Motor neuron (in vitro differentiated cells): ENCODE measurements around the gene COX4I2. TPM values are rescaled to one million over a fixed set of nuclear protein-coding genes. Genes with fewer than 3 reads are reported as not detected.
"Not testable (repeated sequence)": the region's sequence is repeated elsewhere in the genome, so short reads cannot be mapped to it uniquely, and the experiment has no call there.

ENCODE experiments used
- ATAC-seq, 8 experiments: fragments of 200-7000 bp; cut with Tn5 transposase; replicated peaks in 6 of 8; 2 replicates each; pipeline ENCODE4 v1.8.0; 2021; ENCODE audit warnings: mild to moderate bottlenecking in 8 of 8, moderate library complexity in 8 of 8
- H3K27ac ChIP-seq, 2 donors: fragments of 250-450 bp; sonication (Bioruptor Pico); 2 replicates each; pipeline ENCODE4 v1.9.0; 2021; ENCODE audit warnings: antibody characterized with exemption in 2 of 2, mild to moderate bottlenecking in 2 of 2, moderate library complexity in 1 of 2
- H3K4me1 ChIP-seq, 2 donors: fragments of 250-450 bp; sonication (Bioruptor Pico); replicated peaks in 1 of 2; 2 replicates each; pipeline ENCODE4 v1.6.1; 2021; ENCODE audit warnings: antibody characterized with exemption in 2 of 2, mild to moderate bottlenecking in 2 of 2, moderate library complexity in 1 of 2
- H3K4me3 ChIP-seq, 5 donors: fragments of 250-450 bp; sonication (Bioruptor Pico); 2 replicates each; pipeline ENCODE4 v1.9.0; 2021; ENCODE audit warnings: antibody characterized with exemption in 5 of 5, mild to moderate bottlenecking in 5 of 5, moderate library complexity in 4 of 5
- WGBS, 10 experiments: fragments of 450-650 bp; shearing (Covaris generic); methylation state at CpG; one replicate each; pipeline ENCODE4 v1.0.0; 2022; 5-methylcytosine and 5-hydroxymethylcytosine counted together
- in situ Hi-C, 9 experiments: fragments of 400-800 bp; cut with MboI; loops; one replicate each; pipeline ENCODE4 v1.15.0; 2021; ENCODE audit warnings: low sequenced_read_pairs in 9 of 9, low pct_unique_long_range_greater_than_20kb in 2 of 9; ENCODE audit not compliant: unreplicated experiment in 9 of 9
- total RNA-seq, 8 experiments: library from RNA; unstranded; fragments of 300-600 nt; gene quantifications; 2 replicates each; pipeline versions ENCODE4 v1.2.3 to v1.2.4, GENCODE V29; 2022

Gene COX4I2
- total RNA-seq, 8 experiments from 2014 or later = not detected

DNA sequence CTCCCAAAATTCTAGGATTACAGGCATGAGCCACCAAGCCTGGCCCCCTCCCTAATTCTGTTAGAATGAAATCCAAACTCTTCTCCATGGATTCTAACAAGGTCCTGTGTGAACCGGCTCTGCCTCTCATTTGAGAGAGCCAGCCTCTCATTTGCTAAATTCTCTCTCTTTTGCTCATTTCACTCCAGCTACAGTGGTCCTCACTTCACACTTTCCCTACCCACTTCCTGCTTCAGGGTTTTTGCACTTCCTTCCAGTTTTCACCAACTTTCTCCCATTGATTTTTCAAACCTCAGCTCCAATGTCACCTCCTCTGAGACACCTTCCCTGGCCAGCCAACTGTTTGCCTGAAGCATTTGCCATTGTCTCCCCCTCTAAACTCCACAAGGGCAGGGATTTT is 5.1 kb downstream of the COX4I2 start:
- no peak overlapping the region for H3K27ac ChIP-seq
- no peak for ATAC-seq
- in situ Hi-C loops = no loop called here
- peaks cover 6 to 8% of the 10 kb centered on the region in 2 donors for H3K4me1 ChIP-seq
- WGBS, 10 experiments = 80 to 100% methylated on average over 1 of the region's 1 CpG; no CpG with 5 or more reads in 8 of the 10 experiments
- H3K4me3 ChIP-seq = no peak overlapping the region

DNA sequence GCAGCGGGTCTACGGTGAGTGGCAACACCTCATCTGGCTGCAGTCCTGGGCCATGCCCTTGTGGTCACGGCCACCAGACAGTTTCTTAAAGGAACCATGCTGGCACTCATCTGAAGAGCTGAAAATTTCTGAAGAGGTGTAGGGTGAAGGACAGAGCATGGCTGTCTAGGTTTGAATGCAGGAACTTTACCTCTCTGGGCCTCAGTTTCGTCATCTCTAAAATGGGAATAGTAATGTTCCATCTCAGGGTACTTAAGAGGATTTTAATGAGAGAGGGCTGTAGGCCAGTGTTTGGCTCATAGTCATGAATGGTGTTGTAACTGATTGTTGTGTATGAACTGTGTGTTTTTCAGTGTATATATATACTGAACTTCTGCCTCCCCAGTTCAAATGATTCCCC is 5.8 kb downstream of the COX4I2 start:
- 80 to 100% (median 85%) methylated on average over 1 to 2 of the region's 4 CpGs; no CpG with 5 or more reads in 4 of the 10 experiments for WGBS, 10 experiments
- in situ Hi-C loops = no loop called here
- Histone ChIP-seq H3K4me1 (peaks cover 0 to 1% of the 10 kb centered on the region in 2 donors), H3K4me3 (no peak overlapping the region), H3K27ac (no peak overlapping the region)
- no peak for ATAC-seq

DNA sequence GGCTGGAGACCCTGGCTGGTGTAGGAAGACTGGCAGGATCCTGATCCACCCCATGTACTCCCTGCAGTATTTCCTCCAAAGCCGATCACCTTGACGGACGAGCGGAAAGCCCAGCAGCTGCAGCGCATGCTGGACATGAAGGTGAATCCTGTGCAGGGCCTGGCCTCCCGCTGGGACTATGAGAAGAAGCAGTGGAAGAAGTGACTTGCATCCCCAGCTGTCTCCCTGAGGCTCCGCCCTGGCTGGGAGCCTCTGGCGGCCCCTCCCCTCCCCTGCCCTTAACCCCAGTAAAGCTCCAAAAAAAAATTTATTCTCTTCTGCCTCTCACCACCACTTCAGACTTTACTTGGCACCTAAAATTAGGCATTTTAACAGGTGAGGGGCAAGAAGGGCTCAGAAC is 7.0 kb downstream of the COX4I2 start:
- in situ Hi-C loops = no loop called here
- Histone ChIP-seq H3K27ac (no peak overlapping the region), H3K4me3 (no peak overlapping the region), H3K4me1 (no peaks in the 10 kb centered on the region)
- WGBS, 10 experiments = 0 to 86% (median 75%) methylated on average over 1 to 8 of the region's 8 CpGs; no CpG with 5 or more reads in 3 of the 10 experiments
- ATAC-seq = peak in 4 of 8 experiments; percentile 16 to 88 (median 78)

DNA sequence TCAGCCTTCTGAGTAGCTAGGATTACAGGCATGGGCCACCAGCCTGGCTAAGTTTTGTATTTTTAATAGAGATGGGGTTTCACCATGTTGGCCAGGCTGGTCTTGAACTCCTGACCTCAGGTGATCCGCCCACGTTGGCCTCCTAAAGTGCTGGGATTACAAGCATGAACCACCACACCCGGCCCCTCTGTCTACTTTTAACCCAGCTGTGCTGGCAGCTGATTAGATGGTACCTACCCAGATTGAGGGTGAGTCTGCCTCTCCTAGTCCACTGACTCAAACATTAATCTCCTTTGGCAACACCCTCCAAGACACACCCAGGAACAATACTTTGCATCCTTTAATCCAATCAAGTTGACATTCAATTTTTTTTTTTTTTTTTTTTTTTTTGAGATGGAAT is 10.4 kb downstream of the COX4I2 start:
- H3K27ac ChIP-seq, H3K4me3 ChIP-seq, in situ Hi-C loops, H3K4me1 ChIP-seq: not testable (repeated sequence)
- WGBS, 10 experiments = 29 to 83% (median 78%) methylated on average over 1 to 3 of the region's 3 CpGs; no CpG with 5 or more reads in 3 of the 10 experiments
- peak in 1 of 8 experiments; percentile 6 for ATAC-seq

DNA sequence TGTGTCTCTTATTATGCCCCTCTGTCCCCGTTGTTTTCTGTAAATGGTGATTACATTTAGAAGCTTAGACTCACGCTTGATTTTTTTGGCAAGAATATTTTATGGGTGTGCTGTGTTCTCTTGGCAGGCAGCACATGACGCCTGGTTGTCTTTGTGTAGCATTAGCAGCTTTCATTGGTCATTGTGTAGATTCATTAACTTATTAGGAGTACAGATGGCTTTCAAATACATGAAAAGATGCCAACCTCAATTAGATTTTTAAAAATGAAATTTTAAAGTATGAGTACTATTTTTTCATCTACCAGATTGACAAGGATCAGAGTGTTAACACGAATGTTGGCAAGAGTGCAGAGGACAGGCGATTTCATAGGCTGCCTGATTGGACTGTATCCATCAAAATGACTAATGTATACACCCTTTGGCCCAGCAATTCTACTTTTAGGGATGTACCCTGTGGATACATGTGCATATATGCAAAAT is 15.2 kb downstream of the COX4I2 start:
- no peak overlapping the region for H3K27ac ChIP-seq
- WGBS, 10 experiments = 0 to 68% (median 51%) methylated on average over 1 to 5 of the region's 5 CpGs; no CpG with 5 or more reads in 1 of the 10 experiments
- H3K4me3 ChIP-seq = no peak overlapping the region
- peaks cover 0 to 2% of the 10 kb centered on the region in 2 donors for H3K4me1 ChIP-seq
- in situ Hi-C loops = no loop called here
- ATAC-seq = peak in 3 of 8 experiments; percentile 85 to 92 (median 89)

DNA sequence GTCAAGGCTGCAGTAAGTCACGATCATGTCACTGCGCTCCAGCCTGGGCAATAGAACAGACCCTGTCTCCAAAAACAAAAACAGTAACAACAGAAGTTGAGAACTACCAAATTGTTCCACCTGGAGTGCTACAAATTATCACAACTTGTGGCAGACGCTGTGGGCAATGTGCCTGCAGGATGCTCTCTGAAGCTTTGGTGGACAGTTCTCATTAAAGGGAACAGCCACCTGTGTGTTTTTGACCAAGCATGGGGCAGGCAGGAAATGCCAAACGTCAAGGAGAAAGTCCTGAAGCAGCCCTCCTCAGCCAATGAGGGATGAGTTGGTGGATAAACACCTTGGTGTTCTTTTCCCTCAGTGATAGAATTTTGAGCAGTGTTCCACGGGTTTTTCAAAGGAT is 15.8 kb downstream of the COX4I2 start:
- in situ Hi-C loops = no loop called here
- WGBS, 10 experiments = 0 to 100% (median 32%) methylated on average over 1 to 5 of the region's 5 CpGs; no CpG with 5 or more reads in 3 of the 10 experiments
- no peak for ATAC-seq

DNA sequence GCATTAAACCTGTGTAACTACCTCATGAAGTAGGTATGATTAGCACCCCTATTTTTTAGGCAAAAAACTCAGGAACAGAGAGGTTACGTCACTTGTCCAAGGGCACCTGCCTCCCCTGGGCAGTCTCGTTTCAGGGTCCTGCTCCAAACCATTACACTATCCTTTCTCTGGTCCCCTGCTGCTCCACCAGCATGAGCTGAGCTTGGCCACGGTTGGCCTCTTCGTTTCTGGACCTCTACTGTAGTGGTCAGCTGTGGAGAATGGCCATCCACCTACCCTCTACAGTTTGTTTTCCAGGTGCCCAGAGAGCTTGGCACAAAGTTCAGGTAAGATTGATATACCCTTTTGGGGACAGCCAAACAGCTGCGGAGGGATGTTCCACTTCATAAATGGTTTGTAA is 16.8 kb downstream of the COX4I2 start:
- no peak overlapping the region for H3K4me3 ChIP-seq
- H3K4me1 ChIP-seq = peaks cover 0 to 2% of the 10 kb centered on the region in 2 donors
- 59 to 100% (median 80%) methylated on average over 1 to 5 of the region's 5 CpGs; no CpG with 5 or more reads in 1 of the 10 experiments for WGBS, 10 experiments
- no peak for ATAC-seq
- in situ Hi-C loops = no loop called here
- no peak overlapping the region for H3K27ac ChIP-seq

More for the DNA sequence above, 15.8 kb downstream of the COX4I2 start:
- H3K4me3 ChIP-seq = no peak overlapping the region
- H3K27ac ChIP-seq = no peak overlapping the region
- peaks cover 0 to 2% of the 10 kb centered on the region in 2 donors for H3K4me1 ChIP-seq

DNA sequence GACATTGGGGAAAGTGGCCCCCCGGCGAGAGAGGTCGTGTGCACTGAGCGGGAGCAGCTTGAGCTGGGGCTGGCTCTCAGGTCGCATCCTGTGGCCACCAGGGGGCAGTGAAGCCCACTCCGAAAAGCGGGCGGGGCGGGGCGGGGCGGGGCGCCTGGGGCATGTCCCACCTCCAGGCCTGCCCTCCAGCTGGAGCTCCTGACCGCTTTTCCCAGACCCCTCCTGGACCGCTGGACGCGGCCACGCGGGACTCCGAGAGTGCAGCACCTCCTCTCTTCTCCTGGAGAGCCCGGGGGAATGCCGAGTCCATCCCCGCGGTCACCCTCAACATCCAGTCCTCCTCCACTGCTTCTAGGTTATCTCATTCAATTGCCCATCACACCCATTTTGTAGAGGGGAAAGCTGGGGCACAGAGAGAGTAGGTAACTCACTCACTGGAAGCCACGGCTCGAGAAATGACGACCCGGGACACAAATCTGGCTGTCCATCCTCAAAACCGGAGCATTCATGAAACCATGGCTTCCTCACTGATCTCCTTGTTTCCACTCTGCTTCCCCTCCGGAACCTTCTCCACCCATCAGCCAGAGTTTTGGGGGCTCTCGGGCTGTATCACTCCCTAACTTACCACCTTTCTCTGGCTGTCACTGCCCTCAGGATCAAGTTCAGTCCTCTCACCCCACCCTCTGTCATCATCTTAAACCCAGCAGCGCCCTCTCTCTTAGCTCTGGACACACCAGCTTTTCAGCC is 24.1 kb downstream of the COX4I2 start:
- in situ Hi-C loops = loop anchor here in 1 of 9 experiments (10.0 kb wide), 1 partner anchor 63 kb away; the partner anchor contains the start of gene BCL2L1
- ATAC-seq = peak; percentile 63 to 86 (median 74)
- peaks cover 2 to 22% of the 10 kb centered on the region in 2 donors for H3K4me1 ChIP-seq
- 0 to 80% (median 20%) methylated on average over 1 to 16 of the region's 31 CpGs; no CpG with 5 or more reads in 3 of the 10 experiments for WGBS, 10 experiments
- peak overlapping the region; percentile 10 to 27 (median 21) for H3K4me3 ChIP-seq
- H3K27ac ChIP-seq = no peak overlapping the region

DNA sequence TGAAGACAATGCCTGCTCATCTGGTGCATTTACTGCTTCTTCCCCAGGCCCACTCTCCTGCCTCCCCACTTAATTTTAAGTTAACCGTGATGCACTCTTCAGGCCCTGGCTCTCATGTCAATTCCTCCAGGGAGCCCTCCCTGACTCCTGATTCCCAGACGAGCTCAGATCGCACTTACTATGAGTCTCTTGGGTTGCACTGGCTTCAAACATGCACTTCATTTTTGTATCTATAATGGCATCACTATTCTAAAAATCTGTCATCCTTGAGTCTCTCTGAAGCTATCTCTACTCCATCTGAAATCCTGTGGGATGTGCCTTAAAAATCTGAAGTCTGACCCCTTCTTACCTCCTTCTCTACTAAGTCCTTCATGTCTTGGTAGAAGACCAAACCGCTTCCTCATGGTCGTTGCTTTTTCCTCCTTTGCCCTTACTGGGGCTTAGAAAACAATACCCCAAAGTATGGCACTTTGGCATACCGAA is 24.7 kb downstream of the COX4I2 start:
- Histone ChIP-seq H3K27ac (no peak overlapping the region), H3K4me1 (peaks cover 2 to 22% of the 10 kb centered on the region in 2 donors), H3K4me3 (no peak overlapping the region)
- 50 to 100% (median 71%) methylated on average over 1 to 5 of the region's 6 CpGs; no CpG with 5 or more reads in 1 of the 10 experiments for WGBS, 10 experiments
- no peak for ATAC-seq
- in situ Hi-C loops = loop anchor here in 1 of 9 experiments (10.0 kb wide), 1 partner anchor 62 kb away; the partner anchor contains the start of gene BCL2L1

DNA sequence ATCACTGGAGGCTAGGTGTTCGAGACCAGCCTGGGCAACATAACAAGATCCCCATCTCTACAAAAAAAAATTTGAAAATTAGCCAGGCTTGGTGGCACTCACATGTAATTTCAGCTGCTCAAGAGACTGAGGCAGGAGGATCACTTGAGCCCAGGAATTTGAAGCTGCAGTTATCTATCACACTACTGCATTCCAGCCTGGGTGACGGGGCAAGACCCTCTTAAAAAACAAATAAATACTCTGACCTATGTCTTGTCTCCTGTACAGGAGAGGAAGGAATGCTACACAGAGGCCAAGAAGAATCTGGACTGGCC is 25.8 kb downstream of the COX4I2 start:
- ATAC-seq = no peak
- Histone ChIP-seq H3K4me1 (peaks cover 2 to 22% of the 10 kb centered on the region in 2 donors), H3K27ac (peak overlapping the region in 1 of 2 donors; percentile 2), H3K4me3 (no peak overlapping the region)
- in situ Hi-C loops = loop anchor here in 1 of 9 experiments (10.0 kb wide), 1 partner anchor 61 kb away; the partner anchor contains the start of gene BCL2L1
- WGBS, 10 experiments = 83 to 100% (median 100%) methylated on average over 1 to 2 of the region's 2 CpGs; no CpG with 5 or more reads in 5 of the 10 experiments

DNA sequence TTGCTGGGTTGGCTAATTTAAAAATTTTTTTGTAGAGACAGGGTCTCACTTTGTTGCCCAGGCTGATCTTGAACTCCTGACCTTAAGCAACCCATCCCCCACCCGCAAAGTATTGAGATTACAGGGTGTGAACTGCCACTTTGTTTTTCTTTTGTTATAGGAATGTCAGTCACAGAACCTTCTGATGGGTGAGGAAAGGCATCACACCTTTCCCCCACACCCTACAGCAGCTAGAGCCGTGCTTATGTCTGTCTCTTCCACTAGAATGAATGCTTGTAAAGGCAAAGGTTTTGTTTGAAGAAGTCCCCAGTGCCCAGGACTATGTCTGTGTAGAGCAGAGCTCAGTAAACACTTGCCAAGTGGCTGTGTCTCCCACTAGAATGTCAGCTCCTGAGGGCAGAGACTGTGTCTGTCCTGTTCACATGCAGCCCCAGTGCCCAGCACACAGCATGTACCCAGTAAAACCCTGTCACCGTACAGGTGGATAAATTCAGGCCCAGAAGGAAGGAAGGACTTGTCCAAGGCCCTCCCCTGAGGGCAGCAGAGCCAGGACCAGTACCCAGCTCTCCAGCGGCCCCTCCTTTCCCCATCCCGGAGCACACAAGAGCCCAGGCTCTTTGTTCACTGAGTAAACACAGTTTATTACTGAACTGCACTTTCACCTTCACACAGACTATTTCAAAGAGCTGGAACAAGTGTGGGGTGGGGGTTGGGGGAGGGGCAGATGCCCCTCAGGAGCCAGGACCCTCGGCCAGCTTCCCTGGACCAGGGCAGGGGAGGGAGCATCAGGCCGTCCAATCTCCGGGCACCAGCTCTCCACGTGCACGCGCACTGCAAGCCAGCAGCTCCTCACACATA is 26.4 kb downstream of the COX4I2 start:
- peaks cover 2 to 22% of the 10 kb centered on the region in 2 donors for H3K4me1 ChIP-seq
- H3K27ac ChIP-seq = peak overlapping the region in 1 of 2 donors; percentile 17
- in situ Hi-C loops = loop anchor here in 1 of 9 experiments (10.0 kb wide), 1 partner anchor 61 kb away; the partner anchor contains the start of gene BCL2L1
- WGBS, 10 experiments = 10 to 100% (median 56%) methylated on average over 1 to 4 of the region's 11 CpGs; no CpG with 5 or more reads in 2 of the 10 experiments
- no peak overlapping the region for H3K4me3 ChIP-seq
- ATAC-seq = peak in 5 of 8 experiments; percentile 44 to 84 (median 69)

DNA sequence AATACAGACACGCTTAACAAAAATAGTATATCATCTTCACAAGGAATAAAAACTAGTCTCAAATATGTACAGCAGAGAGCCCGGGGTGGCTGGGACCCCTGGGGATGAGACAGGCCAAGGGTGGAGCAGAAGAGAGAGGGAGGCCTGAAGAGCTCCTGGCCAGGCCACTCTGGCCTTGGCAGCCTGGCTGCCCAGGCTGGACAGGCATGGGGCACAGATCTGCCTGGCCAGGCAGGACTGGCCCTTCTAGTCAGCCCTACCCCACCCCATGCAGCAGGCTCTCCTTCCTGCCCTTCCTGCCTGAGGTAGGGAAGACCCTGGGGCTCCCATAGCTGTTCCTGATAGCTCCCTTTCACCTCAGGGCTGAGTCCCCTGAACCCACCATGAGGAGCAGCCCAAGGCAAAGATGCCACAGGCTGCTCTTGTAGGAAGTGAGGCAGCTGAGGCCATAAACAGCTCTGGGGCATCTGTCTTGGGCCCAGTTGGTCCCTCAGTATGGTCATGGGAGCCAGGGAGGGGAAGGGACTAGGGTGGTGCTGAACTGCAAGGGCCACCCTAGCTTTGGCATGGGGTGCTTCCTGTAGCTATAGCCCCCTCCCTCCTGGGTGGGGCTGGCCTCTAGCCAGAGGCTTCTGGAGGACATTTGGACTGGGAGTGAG is 27.1 kb downstream of the COX4I2 start:
- peak in 3 of 8 experiments; percentile 14 to 19 (median 19) for ATAC-seq
- H3K4me1 ChIP-seq = peaks cover 2 to 22% of the 10 kb centered on the region in 2 donors
- H3K4me3 ChIP-seq = no peak overlapping the region
- H3K27ac ChIP-seq = no peak overlapping the region
- in situ Hi-C loops = loop anchor here in 1 of 9 experiments (10.0 kb wide), 1 partner anchor 60 kb away; the partner anchor contains the start of gene BCL2L1
- WGBS, 10 experiments = 100% methylated on average over 1 of the region's 2 CpGs; no CpG with 5 or more reads in 9 of the 10 experiments
